HCT116 (cell line): ENCODE results near the gene DTYMK.

Source experiments
- JUND ChIP-seq: IDR thresholded peaks from 2 replicates; pipeline ENCODE4 v1.6.1; 2012
- TF ChIP-seq, protein P1 (sequence below): IDR thresholded peaks from 2 replicates; pipeline ENCODE4 v1.6.1; 2012; ENCODE audit warnings: low read depth
- TF ChIP-seq, protein P2 (sequence below), 3 experiments: fragments of 200-600 bp in 1 of 3; sonication (generic) in 1 of 3; IDR thresholded peaks in 2 of 3; conservative IDR thresholded peaks in 1 of 3; 2 replicates each; pipeline ENCODE4 v1.5.1; 2012 to 2017; ENCODE audit warnings: low read depth in 2 of 3, low read length in 2 of 3, antibody characterized with exemption in 1 of 3, borderline replicate concordance in 1 of 3, control low read depth in 1 of 3, mild to moderate bottlenecking in 1 of 3, mixed read lengths in 1 of 3, mixed run types in 1 of 3, moderate library complexity in 1 of 3; ENCODE audit not compliant: insufficient read depth in 1 of 3

DNA sequence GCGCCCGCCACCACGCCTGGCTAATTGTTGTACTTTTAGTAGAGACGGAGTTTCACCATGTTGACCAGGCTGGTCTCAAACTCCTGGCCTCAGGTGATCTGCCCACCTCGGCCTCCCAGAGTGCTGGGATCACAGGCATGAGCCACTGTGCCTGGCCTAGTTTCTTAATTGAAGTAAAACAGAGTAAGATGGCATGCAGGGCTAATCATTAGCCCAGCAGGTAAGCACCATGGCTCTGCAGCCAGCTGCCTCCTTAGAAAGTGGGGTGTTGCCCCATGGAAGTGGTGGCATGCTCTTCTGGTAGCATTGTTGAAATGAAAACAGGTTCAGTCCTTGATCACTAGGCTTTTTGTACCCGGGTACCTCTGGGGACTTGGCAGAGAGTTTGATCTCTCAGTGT lies 36.7 kb downstream of the DTYMK start:
- TF ChIP-seq JUND: no peak
- TF ChIP-seq, protein P1, sequence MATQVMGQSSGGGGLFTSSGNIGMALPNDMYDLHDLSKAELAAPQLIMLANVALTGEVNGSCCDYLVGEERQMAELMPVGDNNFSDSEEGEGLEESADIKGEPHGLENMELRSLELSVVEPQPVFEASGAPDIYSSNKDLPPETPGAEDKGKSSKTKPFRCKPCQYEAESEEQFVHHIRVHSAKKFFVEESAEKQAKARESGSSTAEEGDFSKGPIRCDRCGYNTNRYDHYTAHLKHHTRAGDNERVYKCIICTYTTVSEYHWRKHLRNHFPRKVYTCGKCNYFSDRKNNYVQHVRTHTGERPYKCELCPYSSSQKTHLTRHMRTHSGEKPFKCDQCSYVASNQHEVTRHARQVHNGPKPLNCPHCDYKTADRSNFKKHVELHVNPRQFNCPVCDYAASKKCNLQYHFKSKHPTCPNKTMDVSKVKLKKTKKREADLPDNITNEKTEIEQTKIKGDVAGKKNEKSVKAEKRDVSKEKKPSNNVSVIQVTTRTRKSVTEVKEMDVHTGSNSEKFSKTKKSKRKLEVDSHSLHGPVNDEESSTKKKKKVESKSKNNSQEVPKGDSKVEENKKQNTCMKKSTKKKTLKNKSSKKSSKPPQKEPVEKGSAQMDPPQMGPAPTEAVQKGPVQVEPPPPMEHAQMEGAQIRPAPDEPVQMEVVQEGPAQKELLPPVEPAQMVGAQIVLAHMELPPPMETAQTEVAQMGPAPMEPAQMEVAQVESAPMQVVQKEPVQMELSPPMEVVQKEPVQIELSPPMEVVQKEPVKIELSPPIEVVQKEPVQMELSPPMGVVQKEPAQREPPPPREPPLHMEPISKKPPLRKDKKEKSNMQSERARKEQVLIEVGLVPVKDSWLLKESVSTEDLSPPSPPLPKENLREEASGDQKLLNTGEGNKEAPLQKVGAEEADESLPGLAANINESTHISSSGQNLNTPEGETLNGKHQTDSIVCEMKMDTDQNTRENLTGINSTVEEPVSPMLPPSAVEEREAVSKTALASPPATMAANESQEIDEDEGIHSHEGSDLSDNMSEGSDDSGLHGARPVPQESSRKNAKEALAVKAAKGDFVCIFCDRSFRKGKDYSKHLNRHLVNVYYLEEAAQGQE: no peak
- TF ChIP-seq, protein P2, sequence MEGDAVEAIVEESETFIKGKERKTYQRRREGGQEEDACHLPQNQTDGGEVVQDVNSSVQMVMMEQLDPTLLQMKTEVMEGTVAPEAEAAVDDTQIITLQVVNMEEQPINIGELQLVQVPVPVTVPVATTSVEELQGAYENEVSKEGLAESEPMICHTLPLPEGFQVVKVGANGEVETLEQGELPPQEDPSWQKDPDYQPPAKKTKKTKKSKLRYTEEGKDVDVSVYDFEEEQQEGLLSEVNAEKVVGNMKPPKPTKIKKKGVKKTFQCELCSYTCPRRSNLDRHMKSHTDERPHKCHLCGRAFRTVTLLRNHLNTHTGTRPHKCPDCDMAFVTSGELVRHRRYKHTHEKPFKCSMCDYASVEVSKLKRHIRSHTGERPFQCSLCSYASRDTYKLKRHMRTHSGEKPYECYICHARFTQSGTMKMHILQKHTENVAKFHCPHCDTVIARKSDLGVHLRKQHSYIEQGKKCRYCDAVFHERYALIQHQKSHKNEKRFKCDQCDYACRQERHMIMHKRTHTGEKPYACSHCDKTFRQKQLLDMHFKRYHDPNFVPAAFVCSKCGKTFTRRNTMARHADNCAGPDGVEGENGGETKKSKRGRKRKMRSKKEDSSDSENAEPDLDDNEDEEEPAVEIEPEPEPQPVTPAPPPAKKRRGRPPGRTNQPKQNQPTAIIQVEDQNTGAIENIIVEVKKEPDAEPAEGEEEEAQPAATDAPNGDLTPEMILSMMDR (IDR thresholded peaks at IDR 0.05 in 2 of 3, conservative IDR thresholded peaks at IDR 0.05 in 1 of 3; ENCODE audit: borderline replicate concordance in 1 of 3, insufficient read depth in 1 of 3, low read depth in 2 of 3, low read length in 2 of 3): no peak
